ENCODE measurements around the gene FUCA1. TPM values are rescaled to one million over a fixed set of nuclear protein-coding genes. Genes with fewer than 3 reads are reported as not detected.
"Not testable (repeated sequence)": the region's sequence is repeated elsewhere in the genome, so short reads cannot be mapped to it uniquely, and the experiment has no call there.

FUCA1 gene
- total RNA-seq, 1 donor from 2014 or later: 3.5 TPM

- no peak overlapping the region for H3K27ac Mint-ChIP-seq
Observed at GRCh38 chr1:23848673-23849616, 19.1 kb downstream of the FUCA1 start.

GRCh38 chr1:23847482-23848095 is 20.5 kb downstream of the FUCA1 start:
- H3K27me3 Mint-ChIP-seq (ENCODE audit: insufficient read depth); H3K4me3 Mint-ChIP-seq; intact Hi-C loops (cut with micrococcal nuclease); H3K4me1 Mint-ChIP-seq (ENCODE audit: low read depth); DNase-seq (ENCODE audit: low spot score); H3K27ac Mint-ChIP-seq; H3K9me3 Mint-ChIP-seq: not testable (repeated sequence)
- peaks cover 15% of the 10 kb centered on the region for H3K36me3 Mint-ChIP-seq (ENCODE audit: low read depth)

More at GRCh38 chr1:23848673-23849616, 19.1 kb downstream of the FUCA1 start:
- peaks cover 8% of the 10 kb centered on the region for H3K9me3 Mint-ChIP-seq
- DNase-seq (ENCODE audit: low spot score): no peak
- no peaks in the 10 kb centered on the region for H3K4me1 Mint-ChIP-seq (ENCODE audit: low read depth)
- intact Hi-C loops (cut with micrococcal nuclease): no loop called here
- no peak overlapping the region for H3K4me3 Mint-ChIP-seq
- H3K27me3 Mint-ChIP-seq (ENCODE audit: insufficient read depth): peaks cover 2% of the 10 kb centered on the region
- H3K36me3 Mint-ChIP-seq (ENCODE audit: low read depth): peaks cover 15% of the 10 kb centered on the region

DNA sequence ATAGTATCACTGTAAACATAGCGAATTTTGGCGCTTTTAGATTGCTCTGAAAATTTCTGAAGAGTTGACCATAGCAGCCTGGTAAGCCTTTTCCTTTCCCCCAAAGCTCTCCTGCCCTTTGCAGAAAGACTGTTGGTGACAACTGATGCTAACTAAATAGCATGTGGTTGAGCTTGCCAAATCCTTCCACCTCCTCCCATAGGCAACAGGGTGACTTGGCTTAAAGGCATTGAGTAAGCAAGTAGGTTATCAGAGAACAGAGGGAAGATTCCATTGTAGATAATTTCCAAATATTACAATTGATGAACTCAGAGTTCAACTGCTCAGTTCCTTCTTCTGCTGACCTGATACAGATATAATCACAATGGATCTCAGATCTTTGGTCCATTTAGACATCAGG is 22.9 kb downstream of the FUCA1 start:
- H3K4me3 Mint-ChIP-seq: no peak overlapping the region
- peaks cover 15% of the 10 kb centered on the region for H3K36me3 Mint-ChIP-seq (ENCODE audit: low read depth)
- H3K27ac Mint-ChIP-seq: no peak overlapping the region
- H3K4me1 Mint-ChIP-seq (ENCODE audit: low read depth): no peaks in the 10 kb centered on the region
- no peak for DNase-seq (ENCODE audit: low spot score)
- H3K27me3 Mint-ChIP-seq (ENCODE audit: insufficient read depth): peaks cover 6% of the 10 kb centered on the region
- H3K9me3 Mint-ChIP-seq: peaks cover 8% of the 10 kb centered on the region
- intact Hi-C loops (cut with micrococcal nuclease): no loop called here

- DNase-seq (ENCODE audit: low spot score): no peak
- Mint-ChIP-seq H3K4me3 (no peak overlapping the region), H3K4me1 (ENCODE audit: low read depth) (peaks cover 2% of the 10 kb centered on the region), H3K36me3 (ENCODE audit: low read depth) (peaks cover 15% of the 10 kb centered on the region), H3K9me3 (peaks cover 8% of the 10 kb centered on the region), H3K27ac (no peak overlapping the region), H3K27me3 (ENCODE audit: insufficient read depth) (peaks cover 6% of the 10 kb centered on the region)
- intact Hi-C loops (cut with micrococcal nuclease): no loop called here
Observed at GRCh38 chr1:23843644-23844043, 24.4 kb downstream of the FUCA1 start.

- peak; percentile 53 for DNase-seq (ENCODE audit: low spot score)
- H3K4me3 Mint-ChIP-seq: peak overlapping the region; percentile 75
- H3K27me3 Mint-ChIP-seq (ENCODE audit: insufficient read depth): peaks cover 10% of the 10 kb centered on the region
- H3K36me3 Mint-ChIP-seq (ENCODE audit: low read depth): no peaks in the 10 kb centered on the region
- no peak overlapping the region for H3K27ac Mint-ChIP-seq
- H3K9me3 Mint-ChIP-seq: no peaks in the 10 kb centered on the region
- H3K4me1 Mint-ChIP-seq (ENCODE audit: low read depth): peaks cover 14% of the 10 kb centered on the region
- intact Hi-C loops (cut with micrococcal nuclease): loop anchor here (1.0 kb wide), 3 partner anchors 13 to 78 kb away; partner anchors contain the start of genes FUCA1 and HMGCL
Observed at GRCh38 chr1:23838401-23838866, 29.7 kb downstream of the FUCA1 start.

- peaks cover 10% of the 10 kb centered on the region for H3K27me3 Mint-ChIP-seq (ENCODE audit: insufficient read depth)
- H3K27ac Mint-ChIP-seq: no peak overlapping the region
- H3K4me3 Mint-ChIP-seq: peak overlapping the region; percentile 75
Observed at GRCh38 chr1:23837908-23838307, 30.2 kb downstream of the FUCA1 start.

GRCh38 chr1:23836037-23836436 is 32.1 kb downstream of the FUCA1 start:
- no peak for DNase-seq (ENCODE audit: low spot score)
- no peak overlapping the region for H3K27ac Mint-ChIP-seq
- no peak overlapping the region for H3K4me3 Mint-ChIP-seq
- peaks cover 14% of the 10 kb centered on the region for H3K4me1 Mint-ChIP-seq (ENCODE audit: low read depth)
- no peaks in the 10 kb centered on the region for H3K36me3 Mint-ChIP-seq (ENCODE audit: low read depth)
- H3K9me3 Mint-ChIP-seq: no peaks in the 10 kb centered on the region
- peaks cover 4% of the 10 kb centered on the region for H3K27me3 Mint-ChIP-seq (ENCODE audit: insufficient read depth)
- intact Hi-C loops (cut with micrococcal nuclease): no loop called here

More at GRCh38 chr1:23837908-23838307, 30.2 kb downstream of the FUCA1 start:
- no peaks in the 10 kb centered on the region for H3K9me3 Mint-ChIP-seq
- H3K36me3 Mint-ChIP-seq (ENCODE audit: low read depth): no peaks in the 10 kb centered on the region
- peaks cover 14% of the 10 kb centered on the region for H3K4me1 Mint-ChIP-seq (ENCODE audit: low read depth)
- intact Hi-C loops (cut with micrococcal nuclease): loop anchor here (1.0 kb wide), 3 partner anchors 13 to 78 kb away; partner anchors contain the start of genes FUCA1 and HMGCL
- no peak for DNase-seq (ENCODE audit: low spot score)

DNA sequence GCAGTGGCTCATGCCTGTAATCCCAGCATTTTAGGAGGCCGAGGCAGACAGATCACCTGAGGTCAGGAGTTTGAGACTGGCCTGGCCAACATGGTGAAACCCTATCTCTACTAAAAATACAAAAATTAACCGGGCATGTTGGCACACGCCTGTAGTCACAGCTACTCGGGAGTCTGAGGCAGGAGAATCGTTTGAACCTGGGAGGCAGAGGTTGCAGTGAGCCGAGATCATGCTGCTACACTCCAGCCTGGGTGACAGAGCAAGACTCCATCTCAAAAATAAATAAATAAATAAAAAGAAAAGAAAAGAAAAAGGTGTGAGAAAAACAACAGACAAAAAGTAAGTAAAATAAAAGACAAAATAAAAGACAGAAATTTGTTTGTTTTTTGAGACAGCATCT is 33.9 kb downstream of the FUCA1 start:
- H3K27me3 Mint-ChIP-seq (ENCODE audit: insufficient read depth); H3K4me3 Mint-ChIP-seq; intact Hi-C loops (cut with micrococcal nuclease); H3K27ac Mint-ChIP-seq; DNase-seq (ENCODE audit: low spot score); H3K9me3 Mint-ChIP-seq; H3K36me3 Mint-ChIP-seq (ENCODE audit: low read depth): not testable (repeated sequence)
- peaks cover 14% of the 10 kb centered on the region for H3K4me1 Mint-ChIP-seq (ENCODE audit: low read depth)

GRCh38 chr1:23827717-23828116 is 40.4 kb downstream of the FUCA1 start:
- no peaks in the 10 kb centered on the region for H3K9me3 Mint-ChIP-seq
- H3K27ac Mint-ChIP-seq: no peak overlapping the region
- no peak for DNase-seq (ENCODE audit: low spot score)
- intact Hi-C loops (cut with micrococcal nuclease): no loop called here
- peaks cover 15% of the 10 kb centered on the region for H3K4me1 Mint-ChIP-seq (ENCODE audit: low read depth)
- H3K36me3 Mint-ChIP-seq (ENCODE audit: low read depth): no peaks in the 10 kb centered on the region
- no peak overlapping the region for H3K4me3 Mint-ChIP-seq
- H3K27me3 Mint-ChIP-seq (ENCODE audit: insufficient read depth): no peaks in the 10 kb centered on the region

DNA sequence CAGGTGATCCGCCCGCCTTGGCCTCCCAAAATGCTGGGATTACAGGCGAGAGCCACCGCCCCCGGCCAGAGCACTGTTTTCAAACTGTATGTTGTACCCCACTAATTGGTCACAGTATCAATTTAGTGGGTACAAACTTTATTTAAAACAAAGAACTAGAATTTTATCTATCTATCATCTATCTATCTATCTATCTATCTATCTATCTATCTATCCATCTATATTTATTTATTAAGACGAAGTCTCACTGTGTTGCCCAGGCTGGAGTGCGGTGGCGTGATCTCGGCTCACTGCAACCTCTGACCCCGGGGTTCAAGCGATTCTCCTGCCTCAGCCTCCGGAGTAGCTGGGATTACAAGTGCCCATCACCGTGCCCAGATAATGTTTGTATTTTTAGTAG is 41.5 kb downstream of the FUCA1 start:
- H3K36me3 Mint-ChIP-seq (ENCODE audit: low read depth); H3K27me3 Mint-ChIP-seq (ENCODE audit: insufficient read depth); H3K27ac Mint-ChIP-seq; H3K9me3 Mint-ChIP-seq; DNase-seq (ENCODE audit: low spot score); intact Hi-C loops (cut with micrococcal nuclease): not testable (repeated sequence)
- H3K4me3 Mint-ChIP-seq: peak overlapping the region; percentile 56
- peaks cover 15% of the 10 kb centered on the region for H3K4me1 Mint-ChIP-seq (ENCODE audit: low read depth)

DNA sequence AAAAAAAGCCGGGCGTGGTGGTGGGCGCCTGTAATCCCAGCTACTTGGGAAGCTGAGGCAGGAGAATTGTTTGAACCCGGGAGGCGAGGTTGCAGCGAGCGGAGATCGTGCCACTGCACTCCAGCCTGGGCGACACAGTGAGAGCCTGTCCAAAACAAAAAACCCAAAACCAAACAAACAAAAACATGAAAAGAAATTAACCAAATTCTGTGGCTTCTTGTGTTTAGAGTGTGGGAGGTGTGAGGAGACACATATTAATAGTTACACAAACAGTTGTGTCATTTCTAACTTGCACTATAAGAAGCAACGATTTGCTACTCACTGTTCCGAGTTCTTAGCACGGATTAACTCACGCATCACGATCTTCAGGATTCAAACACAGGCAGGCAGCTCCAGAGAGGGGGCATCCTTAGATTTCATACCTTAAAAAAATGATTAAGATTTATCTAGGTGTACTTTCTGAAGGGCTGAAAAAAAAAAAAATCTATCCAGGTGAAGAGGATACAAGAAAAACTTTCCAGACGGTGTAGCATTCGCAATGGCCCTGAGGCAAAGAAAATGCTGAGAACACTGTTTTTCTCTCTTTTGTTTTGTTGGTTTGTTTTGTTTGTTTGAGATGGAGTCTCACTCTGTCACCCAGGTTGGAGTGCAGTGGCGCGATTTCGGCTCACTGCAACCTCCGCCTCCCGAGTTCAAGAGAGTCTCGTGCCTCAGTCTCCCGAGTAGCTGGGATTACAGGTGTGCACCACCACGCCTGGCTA is 42.1 kb downstream of the FUCA1 start:
- DNase-seq (ENCODE audit: low spot score): no peak
- Mint-ChIP-seq H3K9me3 (no peaks in the 10 kb centered on the region), H3K27me3 (ENCODE audit: insufficient read depth) (no peaks in the 10 kb centered on the region), H3K4me3 (peak overlapping the region; percentile 94), H3K4me1 (ENCODE audit: low read depth) (peaks cover 15% of the 10 kb centered on the region), H3K27ac (peak overlapping the region; percentile 89), H3K36me3 (ENCODE audit: low read depth) (no peaks in the 10 kb centered on the region)
- intact Hi-C loops (cut with micrococcal nuclease): loop anchor here (1.0 kb wide), 6 partner anchors 12 to 458 kb away; partner anchors contain the start of genes FUCA1, GALE, PITHD1 and PNRC2

DNA sequence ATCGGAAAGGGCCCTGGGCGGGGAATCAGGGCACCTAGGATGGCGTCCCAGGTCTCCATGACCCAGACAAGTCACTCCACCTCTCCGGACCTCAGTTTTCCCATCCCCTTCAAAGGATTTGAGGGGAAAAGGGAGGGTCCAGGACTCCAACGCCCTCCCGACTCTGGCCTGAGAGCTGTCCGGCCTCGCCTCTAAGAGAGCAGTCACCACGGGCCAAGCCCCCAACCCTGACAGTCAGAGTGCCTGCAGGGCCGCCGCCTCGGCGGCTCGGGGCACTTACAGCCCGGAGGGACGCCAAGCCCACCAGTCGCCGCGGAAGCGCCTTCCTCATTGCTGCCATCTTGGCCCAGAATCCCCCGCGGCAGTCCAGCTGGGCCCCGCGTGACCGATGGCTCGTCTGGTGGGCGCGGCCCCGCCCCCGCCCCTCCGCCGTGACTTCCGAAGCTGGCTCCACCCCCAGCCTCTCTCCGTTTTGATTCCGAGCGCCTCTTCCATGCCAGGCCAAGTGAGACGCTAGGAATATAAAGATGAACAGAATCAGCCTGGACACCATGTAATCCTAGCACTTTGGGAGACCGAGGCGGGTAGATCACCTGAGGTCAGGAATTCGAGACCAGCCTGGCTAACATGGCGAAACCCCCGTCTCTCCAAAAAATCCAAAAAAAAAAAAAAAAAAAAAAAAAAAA is 42.9 kb downstream of the FUCA1 start, which contains the start of gene HMGCL:
HMGCL (minus strand) TSS at position 354 of the 686 bp plus-strand sequence; CDS start at position 340, 14 bp downstream.
- H3K4me1 Mint-ChIP-seq (ENCODE audit: low read depth): peaks cover 15% of the 10 kb centered on the region
- intact Hi-C loops (cut with micrococcal nuclease): loop anchor here (1.0 kb wide), 6 partner anchors 13 to 457 kb away; partner anchors contain the start of genes FUCA1, GALE, PITHD1 and PNRC2
- peak; percentile 81 for DNase-seq (ENCODE audit: low spot score)
- H3K27me3 Mint-ChIP-seq (ENCODE audit: insufficient read depth): no peaks in the 10 kb centered on the region
- H3K4me3 Mint-ChIP-seq: peak within 1 kb of the TSS; percentile 94
- H3K9me3 Mint-ChIP-seq: no peaks in the 10 kb centered on the region
- no peaks in the 10 kb centered on the region for H3K36me3 Mint-ChIP-seq (ENCODE audit: low read depth)
- peak within 1 kb of the TSS; percentile 89 for H3K27ac Mint-ChIP-seq
